Stimulated activated CD4-positive, alpha-beta T cell treated with anti-CD3 and anti-CD28 coated beads, Interleukin-12 subunit alpha, Interleukin-12 subunit beta, amount 100 ng/mL, for 4 hours (primary cell): ENCODE measurements around the gene RYR1.

Experiments
- DNase-seq: peaks from one replicate; pipeline ENCODE4 v3.0.0-alpha.2; 2020

The RYR1 gene

DNA sequence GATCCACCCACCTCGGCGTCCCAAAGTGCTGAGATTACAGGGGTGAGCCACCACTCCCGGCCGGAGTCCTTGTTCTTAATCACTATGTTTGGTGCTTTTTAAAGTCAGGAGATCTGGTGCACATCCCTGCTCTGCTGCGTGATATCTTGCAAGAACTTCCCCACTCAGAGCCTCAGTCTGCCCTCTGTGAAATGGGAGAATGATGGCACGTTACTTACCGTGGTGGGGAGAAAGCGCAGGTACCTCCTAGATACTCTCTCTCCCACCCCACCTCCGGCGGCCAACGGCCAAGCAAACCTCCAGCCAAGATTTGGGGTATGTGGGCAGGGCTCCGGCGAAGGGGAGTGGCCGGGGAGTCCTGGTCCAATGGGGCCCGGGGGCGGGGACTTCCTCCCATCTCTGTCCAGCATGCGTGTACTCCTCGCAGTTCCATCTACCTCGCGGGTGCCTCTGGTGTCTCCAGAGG, at the start of gene RYR1:
Gene RYR1, plus strand, starts transcription at position 424 of the 466 bp plus-strand sequence. CDS start 139 bp downstream, outside the sequence.
- DNase-seq: peak; percentile 64

- no peak for DNase-seq
Observed at GRCh38 chr19:38383743-38384142, 49.7 kb upstream of the RYR1 start.

GRCh38 chr19:38384209-38385027, 49.1 kb upstream of the RYR1 start:
- no peak for DNase-seq

GRCh38 chr19:38385057-38385803, 48.3 kb upstream of the RYR1 start:
- no peak for DNase-seq

GRCh38 chr19:38385804-38386257, 47.7 kb upstream of the RYR1 start:
- DNase-seq: no peak

DNA sequence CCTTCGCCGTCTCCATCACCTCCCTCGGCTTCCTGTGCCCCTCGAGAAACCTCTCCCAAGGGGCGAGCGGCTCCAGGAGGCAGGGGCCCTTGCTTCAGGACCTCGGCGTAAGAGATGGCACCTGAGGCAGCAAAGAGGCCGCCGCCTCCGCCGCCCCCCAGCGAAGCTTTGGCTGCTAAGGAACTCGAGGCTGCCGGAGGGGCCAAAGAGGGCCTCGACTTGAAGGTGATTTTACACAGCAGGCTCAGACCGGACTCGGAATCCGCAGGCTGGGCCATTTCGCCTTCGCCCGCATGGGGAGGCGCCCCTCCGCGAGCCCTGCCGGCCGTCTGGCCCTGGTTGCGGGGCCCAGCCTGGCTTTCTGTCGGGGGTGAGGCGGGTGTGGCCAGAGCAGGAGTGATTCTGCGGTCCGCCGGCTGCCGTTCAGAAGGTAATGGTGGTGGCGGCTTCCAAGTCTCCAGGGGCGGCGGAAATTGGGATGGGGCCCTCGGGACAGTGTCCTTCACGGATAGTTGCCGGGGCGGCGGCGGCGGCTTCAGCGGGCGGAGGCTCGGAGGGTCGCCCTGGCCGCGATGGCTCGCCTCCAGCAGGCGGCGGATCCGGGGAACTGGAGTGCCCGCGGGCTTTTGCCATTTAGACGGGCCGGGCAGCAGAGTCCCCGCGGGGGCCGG, 47.1 kb upstream of the RYR1 start:
- no peak for DNase-seq

DNA sequence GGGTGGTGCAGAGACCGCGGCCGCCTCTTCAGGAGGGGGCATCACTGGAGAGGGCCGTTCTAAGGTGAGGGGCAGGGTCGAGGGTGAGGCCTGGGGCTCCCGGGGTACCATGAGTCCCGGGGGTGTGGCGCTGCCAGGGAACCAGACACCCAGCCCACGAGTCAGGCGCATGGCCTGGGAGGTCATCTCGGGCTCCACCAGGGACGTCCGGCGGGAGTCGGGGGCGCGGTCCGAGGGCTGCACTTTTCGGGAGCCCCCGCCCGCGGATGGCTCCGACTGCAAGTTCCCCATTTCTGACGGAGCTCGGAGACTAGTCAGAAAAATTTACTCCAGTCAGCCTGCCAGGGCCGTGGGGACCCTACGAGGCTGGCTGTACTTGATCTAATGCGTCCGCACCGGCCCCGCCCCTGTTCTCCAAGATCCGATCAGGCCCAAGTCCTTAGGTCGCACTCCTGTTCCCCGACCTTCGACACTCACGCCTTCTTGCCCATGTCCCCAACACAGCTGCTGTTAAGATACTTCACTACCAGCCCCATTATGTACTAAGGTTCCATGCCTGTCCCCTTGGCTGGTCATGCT, 46.4 kb upstream of the RYR1 start:
- DNase-seq: no peak

DNA sequence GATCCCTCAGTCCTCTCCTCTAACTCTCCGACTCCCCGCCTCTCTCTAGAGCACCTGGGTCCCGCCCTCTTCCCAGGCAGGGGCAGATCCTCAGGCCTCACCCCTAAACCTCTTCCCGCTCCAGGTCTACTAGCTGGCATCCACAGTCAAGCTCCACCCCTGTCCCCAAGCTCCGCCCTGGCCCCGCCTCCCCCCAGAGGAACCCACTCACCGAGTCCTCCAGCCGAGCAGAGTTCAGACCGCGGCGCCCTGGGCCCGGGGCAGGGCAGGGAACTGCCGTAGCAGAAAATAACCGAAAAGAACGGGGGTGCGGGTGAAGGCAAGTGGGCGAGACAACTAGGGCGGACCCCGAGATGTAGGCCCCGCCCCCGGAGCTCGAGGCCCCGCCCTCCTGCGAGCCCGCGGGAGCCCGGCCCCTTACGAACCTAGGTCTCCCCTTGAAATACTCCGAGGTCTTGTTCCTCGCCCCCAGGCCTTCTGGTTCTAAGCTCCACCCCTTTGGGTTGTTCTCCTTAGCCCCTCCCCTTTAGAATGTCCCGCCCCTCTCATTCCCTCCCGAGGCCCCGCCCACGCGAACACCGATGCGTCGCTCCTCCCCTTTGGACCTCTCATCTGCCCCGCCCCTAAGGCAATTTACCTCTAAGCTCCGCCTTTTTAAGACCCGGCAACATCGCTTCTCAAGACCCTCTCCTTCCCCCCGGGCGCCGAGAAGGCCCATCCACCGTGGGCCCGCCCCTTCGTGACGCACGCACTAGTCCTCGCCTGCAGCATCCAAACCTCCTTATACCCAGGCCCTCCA, 45.7 kb upstream of the RYR1 start, which contains the start of gene GGN:
Gene GGN, minus strand, starts transcription at position 485 of the 799 bp plus-strand sequence. CDS start 773 bp downstream, outside the sequence.
- DNase-seq: peak; percentile 75

GRCh38 chr19:38388349-38389100, 45.0 kb upstream of the RYR1 start, which contains the start of gene SPRED3:
Gene SPRED3, plus strand, starts transcription at chr19:38388697. Its CDS starts 1,606 bp downstream, at chr19:38390303.
- no peak for DNase-seq

DNA sequence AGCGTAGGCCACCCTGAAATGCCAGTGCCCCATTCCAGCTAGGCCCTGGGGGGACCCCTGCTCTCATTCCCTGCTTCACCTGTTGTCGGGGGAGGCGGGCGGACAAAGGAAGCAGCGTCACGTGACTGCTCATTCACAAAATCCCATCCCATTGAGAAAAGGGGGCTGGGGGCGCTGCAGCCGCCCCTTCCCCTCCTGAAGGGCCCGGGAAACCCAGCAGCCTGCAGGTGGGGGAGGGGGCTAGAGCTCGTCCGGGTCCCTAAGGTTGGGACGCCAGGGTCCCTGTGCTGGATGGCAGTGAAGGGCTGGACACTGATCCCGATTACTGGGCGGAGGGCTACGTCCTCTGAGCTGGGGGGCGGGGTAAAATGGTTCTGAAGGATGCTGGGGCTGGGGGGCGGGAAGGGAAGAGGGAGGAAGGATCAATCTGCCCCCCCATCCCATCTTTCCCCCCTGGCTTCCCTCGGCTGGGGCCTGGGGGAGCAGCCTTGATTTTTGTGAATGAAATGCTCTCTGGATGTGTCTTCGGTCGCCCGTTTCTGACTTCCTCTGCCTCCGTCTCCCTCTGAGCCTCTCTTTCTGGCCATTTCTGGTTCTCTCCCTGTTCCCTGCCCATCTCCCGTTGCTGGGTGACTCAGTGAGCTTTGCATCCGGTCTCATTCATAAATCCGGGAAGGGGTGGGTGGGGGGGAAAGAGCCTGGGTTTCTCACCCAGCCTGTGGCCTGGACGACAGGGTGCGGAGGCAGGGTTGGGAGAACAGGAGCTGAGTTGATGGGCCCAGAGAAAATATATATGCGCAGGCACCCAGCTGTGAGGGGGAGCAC, 44.2 kb upstream of the RYR1 start:
- no peak for DNase-seq

GRCh38 chr19:38389957-38390924, 43.2 kb upstream of the RYR1 start:
- DNase-seq: no peak

DNA sequence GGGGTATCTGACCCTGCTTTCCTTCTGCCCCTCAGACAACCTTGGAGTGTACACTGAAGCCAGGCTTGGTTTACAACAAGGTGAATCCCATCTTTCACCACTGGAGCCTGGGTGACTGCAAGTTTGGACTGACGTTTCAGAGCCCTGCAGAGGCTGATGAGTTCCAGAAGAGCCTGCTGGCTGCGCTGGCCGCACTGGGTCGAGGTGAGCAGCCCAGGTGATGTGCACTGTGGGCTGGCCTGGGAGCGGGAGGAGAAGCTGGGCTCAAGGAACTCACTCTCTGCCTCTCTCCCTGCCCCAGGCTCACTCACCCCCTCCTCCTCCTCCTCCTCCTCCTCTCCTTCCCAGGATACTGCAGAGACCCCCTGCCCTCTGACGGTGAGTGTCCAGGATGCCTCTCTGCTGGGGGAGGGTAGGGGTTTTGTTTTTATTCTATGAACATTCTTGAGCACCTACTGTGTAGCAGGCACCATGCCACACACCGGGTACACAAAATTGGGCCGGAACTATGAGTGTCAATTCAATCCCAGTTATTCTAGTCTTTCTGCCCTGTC, 41.5 kb upstream of the RYR1 start:
- DNase-seq: no peak

GRCh38 chr19:38392707-38393308, 40.7 kb upstream of the RYR1 start:
- no peak for DNase-seq

DNA sequence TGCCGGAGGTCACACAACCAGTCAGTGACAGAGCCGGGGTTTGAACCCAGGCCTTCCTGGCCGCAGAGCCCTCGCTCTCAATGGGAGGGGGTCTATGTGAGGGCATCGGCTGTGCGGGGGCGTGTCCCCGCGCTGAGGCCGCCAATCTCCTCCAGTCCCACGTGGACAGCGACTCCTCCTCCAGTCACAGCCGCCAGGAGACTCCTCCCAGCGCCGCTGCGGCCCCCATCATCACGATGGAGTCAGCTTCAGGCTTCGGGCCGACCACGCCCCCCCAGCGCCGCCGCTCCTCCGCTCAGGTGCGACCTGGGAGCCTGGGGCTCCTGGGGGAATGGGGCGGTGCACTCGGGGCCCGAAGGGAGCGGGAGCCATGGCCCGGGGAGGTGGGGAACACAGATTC, 39.0 kb upstream of the RYR1 start:
- peak; percentile 69 for DNase-seq

- peak; percentile 55 for DNase-seq
Observed at GRCh38 chr19:38395381-38396114, 37.9 kb upstream of the RYR1 start.

- DNase-seq: no peak
Observed at GRCh38 chr19:38399081-38399480, 34.4 kb upstream of the RYR1 start.

GRCh38 chr19:38399537-38399936, 34.0 kb upstream of the RYR1 start:
- no peak for DNase-seq
